ENCODE results near the gene P4HA3. TPM values are rescaled to one million over a fixed set of nuclear protein-coding genes. Genes with fewer than 3 reads are reported as not detected.
"Not testable (repeated sequence)": the region's sequence is repeated elsewhere in the genome, so short reads cannot be mapped to it uniquely, and the experiment has no call there.

Gene P4HA3
- total RNA-seq, 1 experiment from 2014 or later = 0.13 TPM

DNA sequence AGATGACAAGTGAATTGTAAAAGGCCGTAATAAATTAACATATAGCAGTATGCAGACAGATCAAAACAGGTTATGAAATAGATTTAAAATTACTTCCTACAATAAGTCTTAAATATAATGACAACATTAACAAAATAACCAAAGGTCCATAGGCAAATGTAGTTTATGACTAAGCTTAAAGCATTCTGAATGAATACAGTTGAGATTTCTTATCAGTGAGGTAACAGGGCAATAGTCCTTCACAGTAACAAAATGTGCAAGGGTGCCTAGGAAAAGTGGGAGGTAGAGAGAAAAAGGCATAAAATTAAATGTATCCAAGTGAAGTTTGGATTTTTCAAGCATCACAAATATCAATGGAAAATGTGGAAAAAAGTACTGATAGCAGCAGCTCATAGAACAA is 20.9 kb upstream of the P4HA3 start:
- TF ChIP-seq ZNF396 (CRISPR knock-in tag; IDR thresholded peaks at IDR 0.05; ENCODE audit: borderline replicate concordance) (no peak), ESRRA (CRISPR knock-in tag; IDR thresholded peaks at IDR 0.05; ENCODE audit: borderline replicate concordance) (no peak), TEAD1 (CRISPR knock-in tag; IDR thresholded peaks at IDR 0.05) (no peak), NFYB (CRISPR knock-in tag; conservative IDR thresholded peaks at IDR 0.05; ENCODE audit: low read depth) (no peak), FOXP1 (CRISPR knock-in tag; IDR thresholded peaks at IDR 0.05; ENCODE audit: borderline replicate concordance) (no peak), IRF2 (CRISPR knock-in tag; IDR thresholded peaks at IDR 0.05; ENCODE audit: borderline replicate concordance, low read depth) (no peak), JUN (CRISPR knock-in tag; IDR thresholded peaks at IDR 0.05) (no peak), EMX1 (CRISPR knock-in tag; IDR thresholded peaks at IDR 0.05) (no peak), OVOL2 (CRISPR knock-in tag; IDR thresholded peaks at IDR 0.05; ENCODE audit: borderline replicate concordance) (no peak), SOX15 (CRISPR knock-in tag; IDR thresholded peaks at IDR 0.05) (no peak), NR1H2 (CRISPR knock-in tag; IDR thresholded peaks at IDR 0.05) (no peak), JAZF1 (CRISPR knock-in tag; IDR thresholded peaks at IDR 0.05) (no peak)
- TF ChIP-seq, protein P1, sequence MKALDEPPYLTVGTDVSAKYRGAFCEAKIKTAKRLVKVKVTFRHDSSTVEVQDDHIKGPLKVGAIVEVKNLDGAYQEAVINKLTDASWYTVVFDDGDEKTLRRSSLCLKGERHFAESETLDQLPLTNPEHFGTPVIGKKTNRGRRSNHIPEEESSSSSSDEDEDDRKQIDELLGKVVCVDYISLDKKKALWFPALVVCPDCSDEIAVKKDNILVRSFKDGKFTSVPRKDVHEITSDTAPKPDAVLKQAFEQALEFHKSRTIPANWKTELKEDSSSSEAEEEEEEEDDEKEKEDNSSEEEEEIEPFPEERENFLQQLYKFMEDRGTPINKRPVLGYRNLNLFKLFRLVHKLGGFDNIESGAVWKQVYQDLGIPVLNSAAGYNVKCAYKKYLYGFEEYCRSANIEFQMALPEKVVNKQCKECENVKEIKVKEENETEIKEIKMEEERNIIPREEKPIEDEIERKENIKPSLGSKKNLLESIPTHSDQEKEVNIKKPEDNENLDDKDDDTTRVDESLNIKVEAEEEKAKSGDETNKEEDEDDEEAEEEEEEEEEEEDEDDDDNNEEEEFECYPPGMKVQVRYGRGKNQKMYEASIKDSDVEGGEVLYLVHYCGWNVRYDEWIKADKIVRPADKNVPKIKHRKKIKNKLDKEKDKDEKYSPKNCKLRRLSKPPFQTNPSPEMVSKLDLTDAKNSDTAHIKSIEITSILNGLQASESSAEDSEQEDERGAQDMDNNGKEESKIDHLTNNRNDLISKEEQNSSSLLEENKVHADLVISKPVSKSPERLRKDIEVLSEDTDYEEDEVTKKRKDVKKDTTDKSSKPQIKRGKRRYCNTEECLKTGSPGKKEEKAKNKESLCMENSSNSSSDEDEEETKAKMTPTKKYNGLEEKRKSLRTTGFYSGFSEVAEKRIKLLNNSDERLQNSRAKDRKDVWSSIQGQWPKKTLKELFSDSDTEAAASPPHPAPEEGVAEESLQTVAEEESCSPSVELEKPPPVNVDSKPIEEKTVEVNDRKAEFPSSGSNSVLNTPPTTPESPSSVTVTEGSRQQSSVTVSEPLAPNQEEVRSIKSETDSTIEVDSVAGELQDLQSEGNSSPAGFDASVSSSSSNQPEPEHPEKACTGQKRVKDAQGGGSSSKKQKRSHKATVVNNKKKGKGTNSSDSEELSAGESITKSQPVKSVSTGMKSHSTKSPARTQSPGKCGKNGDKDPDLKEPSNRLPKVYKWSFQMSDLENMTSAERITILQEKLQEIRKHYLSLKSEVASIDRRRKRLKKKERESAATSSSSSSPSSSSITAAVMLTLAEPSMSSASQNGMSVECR (CRISPR knock-in tag; IDR thresholded peaks at IDR 0.05; ENCODE audit: borderline replicate concordance) = no peak
- TF ChIP-seq, protein P2, sequence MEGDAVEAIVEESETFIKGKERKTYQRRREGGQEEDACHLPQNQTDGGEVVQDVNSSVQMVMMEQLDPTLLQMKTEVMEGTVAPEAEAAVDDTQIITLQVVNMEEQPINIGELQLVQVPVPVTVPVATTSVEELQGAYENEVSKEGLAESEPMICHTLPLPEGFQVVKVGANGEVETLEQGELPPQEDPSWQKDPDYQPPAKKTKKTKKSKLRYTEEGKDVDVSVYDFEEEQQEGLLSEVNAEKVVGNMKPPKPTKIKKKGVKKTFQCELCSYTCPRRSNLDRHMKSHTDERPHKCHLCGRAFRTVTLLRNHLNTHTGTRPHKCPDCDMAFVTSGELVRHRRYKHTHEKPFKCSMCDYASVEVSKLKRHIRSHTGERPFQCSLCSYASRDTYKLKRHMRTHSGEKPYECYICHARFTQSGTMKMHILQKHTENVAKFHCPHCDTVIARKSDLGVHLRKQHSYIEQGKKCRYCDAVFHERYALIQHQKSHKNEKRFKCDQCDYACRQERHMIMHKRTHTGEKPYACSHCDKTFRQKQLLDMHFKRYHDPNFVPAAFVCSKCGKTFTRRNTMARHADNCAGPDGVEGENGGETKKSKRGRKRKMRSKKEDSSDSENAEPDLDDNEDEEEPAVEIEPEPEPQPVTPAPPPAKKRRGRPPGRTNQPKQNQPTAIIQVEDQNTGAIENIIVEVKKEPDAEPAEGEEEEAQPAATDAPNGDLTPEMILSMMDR (IDR thresholded peaks at IDR 0.05) = no peak
- TF ChIP-seq, protein P3, sequence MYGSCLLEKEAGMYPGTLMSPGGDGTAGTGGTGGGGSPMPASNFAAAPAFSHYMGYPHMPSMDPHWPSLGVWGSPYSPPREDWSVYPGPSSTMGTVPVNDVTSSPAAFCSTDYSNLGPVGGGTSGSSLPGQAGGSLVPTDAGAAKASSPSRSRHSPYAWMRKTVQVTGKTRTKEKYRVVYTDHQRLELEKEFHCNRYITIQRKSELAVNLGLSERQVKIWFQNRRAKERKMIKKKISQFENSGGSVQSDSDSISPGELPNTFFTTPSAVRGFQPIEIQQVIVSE (CRISPR knock-in tag; IDR thresholded peaks at IDR 0.05; ENCODE audit: borderline replicate concordance) = no peak
- TF ChIP-seq, protein P4, sequence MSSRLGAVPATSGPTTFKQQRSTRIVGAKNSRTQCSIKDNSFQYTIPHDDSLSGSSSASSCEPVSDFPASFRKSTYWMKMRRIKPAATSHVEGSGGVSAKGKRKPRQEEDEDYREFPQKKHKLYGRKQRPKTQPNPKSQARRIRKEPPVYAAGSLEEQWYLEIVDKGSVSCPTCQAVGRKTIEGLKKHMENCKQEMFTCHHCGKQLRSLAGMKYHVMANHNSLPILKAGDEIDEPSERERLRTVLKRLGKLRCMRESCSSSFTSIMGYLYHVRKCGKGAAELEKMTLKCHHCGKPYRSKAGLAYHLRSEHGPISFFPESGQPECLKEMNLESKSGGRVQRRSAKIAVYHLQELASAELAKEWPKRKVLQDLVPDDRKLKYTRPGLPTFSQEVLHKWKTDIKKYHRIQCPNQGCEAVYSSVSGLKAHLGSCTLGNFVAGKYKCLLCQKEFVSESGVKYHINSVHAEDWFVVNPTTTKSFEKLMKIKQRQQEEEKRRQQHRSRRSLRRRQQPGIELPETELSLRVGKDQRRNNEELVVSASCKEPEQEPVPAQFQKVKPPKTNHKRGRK (CRISPR knock-in tag; IDR thresholded peaks at IDR 0.05; ENCODE audit: borderline replicate concordance) = no peak
- TF ChIP-seq, protein P5, sequence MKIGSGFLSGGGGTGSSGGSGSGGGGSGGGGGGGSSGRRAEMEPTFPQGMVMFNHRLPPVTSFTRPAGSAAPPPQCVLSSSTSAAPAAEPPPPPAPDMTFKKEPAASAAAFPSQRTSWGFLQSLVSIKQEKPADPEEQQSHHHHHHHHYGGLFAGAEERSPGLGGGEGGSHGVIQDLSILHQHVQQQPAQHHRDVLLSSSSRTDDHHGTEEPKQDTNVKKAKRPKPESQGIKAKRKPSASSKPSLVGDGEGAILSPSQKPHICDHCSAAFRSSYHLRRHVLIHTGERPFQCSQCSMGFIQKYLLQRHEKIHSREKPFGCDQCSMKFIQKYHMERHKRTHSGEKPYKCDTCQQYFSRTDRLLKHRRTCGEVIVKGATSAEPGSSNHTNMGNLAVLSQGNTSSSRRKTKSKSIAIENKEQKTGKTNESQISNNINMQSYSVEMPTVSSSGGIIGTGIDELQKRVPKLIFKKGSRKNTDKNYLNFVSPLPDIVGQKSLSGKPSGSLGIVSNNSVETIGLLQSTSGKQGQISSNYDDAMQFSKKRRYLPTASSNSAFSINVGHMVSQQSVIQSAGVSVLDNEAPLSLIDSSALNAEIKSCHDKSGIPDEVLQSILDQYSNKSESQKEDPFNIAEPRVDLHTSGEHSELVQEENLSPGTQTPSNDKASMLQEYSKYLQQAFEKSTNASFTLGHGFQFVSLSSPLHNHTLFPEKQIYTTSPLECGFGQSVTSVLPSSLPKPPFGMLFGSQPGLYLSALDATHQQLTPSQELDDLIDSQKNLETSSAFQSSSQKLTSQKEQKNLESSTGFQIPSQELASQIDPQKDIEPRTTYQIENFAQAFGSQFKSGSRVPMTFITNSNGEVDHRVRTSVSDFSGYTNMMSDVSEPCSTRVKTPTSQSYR (CRISPR knock-in tag; IDR thresholded peaks at IDR 0.05) = no peak
- H3K27me3 Mint-ChIP-seq (ENCODE audit: low read depth) = no peaks in the 10 kb centered on the region; the same call in 1 of the 2 replicates
- H3K36me3 Mint-ChIP-seq = peaks cover 19% of the 10 kb centered on the region
- no peak overlapping the region for H3K4me3 Mint-ChIP-seq
- POLR2A ChIA-PET = no interaction called here
- no peak overlapping the region for H3K27ac Mint-ChIP-seq
- no peak for ATAC-seq
- peaks cover 6% of the 10 kb centered on the region for H3K9me3 Mint-ChIP-seq
- H3K4me1 Mint-ChIP-seq = no peaks in the 10 kb centered on the region
- CTCF ChIA-PET = interaction anchor here (1.3 kb wide), 1 partner anchor 11 kb away, joined by 4 read pairs; no protein-coding TSS in a partner anchor
- no peak for DNase-seq (ENCODE audit: low spot score)

DNA sequence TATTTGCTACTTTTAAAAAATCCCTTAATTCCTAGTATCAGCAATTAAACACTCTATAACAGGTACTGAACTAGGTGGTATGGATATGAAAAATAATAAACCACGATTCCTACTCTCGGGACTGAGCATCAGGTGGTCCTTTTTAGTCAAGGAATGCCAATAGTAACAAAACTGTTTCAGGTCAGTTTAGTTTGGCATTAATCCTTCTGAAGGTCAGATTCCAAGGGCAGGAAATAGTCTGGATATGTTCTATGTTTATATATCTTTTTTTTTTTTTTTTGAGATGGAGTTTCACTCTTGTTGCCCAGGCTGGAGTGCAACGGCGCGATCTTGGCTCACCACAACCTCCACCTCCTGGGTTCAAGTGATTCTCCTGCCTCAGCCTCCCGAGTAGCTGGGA is 19.6 kb upstream of the P4HA3 start:
- CTCF ChIA-PET; H3K4me1 Mint-ChIP-seq; ATAC-seq; H3K27me3 Mint-ChIP-seq (ENCODE audit: low read depth); H3K27ac Mint-ChIP-seq; H3K9me3 Mint-ChIP-seq; H3K4me3 Mint-ChIP-seq; DNase-seq (ENCODE audit: low spot score): not testable (repeated sequence)
- POLR2A ChIA-PET = interaction anchor here (0.6 kb wide), 1 partner anchor 14 kb away, joined by 7 read pairs; no protein-coding TSS in a partner anchor
- H3K36me3 Mint-ChIP-seq = peaks cover 12% of the 10 kb centered on the region
